ENCODE measurements around the gene U2AF2. TPM values are rescaled to one million over a fixed set of nuclear protein-coding genes. Genes with fewer than 3 reads are reported as not detected.

U2AF2 gene
- total RNA-seq, 1 experiment from 2014 or later, result 323 TPM

DNA sequence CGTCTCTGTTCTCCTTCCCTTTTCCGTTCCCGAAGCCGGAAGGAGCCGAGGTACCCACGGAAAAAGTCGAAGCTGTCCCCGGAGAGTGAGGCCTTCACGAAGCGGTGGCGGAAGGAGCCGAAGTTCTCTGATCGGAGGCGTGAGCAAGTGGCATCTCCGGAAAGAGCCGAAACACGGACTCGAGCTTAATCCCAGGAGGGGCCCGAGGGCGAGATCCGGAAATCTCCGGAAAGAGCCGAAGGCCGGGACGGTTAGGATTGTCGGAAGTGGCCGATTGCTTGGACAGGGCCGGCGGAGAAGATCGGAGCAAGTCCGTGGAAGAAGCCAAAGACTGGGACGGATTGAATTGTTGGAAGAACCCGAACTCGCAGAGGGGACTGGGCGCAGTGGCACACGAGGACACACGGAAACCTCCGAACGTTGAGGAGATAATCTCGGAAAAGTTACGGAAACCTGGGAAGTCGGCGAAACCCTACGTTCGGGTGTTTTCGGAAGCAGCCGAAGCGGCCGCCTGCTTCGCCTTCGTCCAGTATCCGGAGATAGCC is 440 bp upstream of the U2AF2 start:
- ChIA-PET POLR2A (ENCODE audit: unreplicated experiment) (interaction anchor here (0.6 to 1.4 kb wide), 22 partner anchors 11 to 1206 kb away, joined by 3 to 13 read pairs (median 4); partner anchors contain the start of genes CDC42EP5, FIZ1, LENG9 and UBE2S), CTCF (interaction anchor here (0.5 to 1.3 kb wide), 6 partner anchors 14 to 941 kb away, joined by 4 to 8 read pairs (median 5); partner anchors contain the start of gene ZNF71)
- peaks cover 21% of the 10 kb centered on the region for H3K36me3 ChIP-seq (ENCODE audit: low read depth)
- H3K27me3 ChIP-seq (ENCODE audit: insufficient read depth, low read depth), result no peaks in the 10 kb centered on the region
- peak overlapping the region; percentile 95 for H3K27ac ChIP-seq
- peaks cover 45% of the 10 kb centered on the region for H3K79me2 ChIP-seq (ENCODE audit: low read depth)
- no TSS peak for BruUV-seq (replicated peaks)
- H3K4me3 ChIP-seq, result peak overlapping the region; percentile 72
- peak overlapping the region; percentile 79 for H3K4me2 ChIP-seq
- intact Hi-C loops (cut with micrococcal nuclease; ENCODE audit: unreplicated experiment), result loop anchor here (1.0 to 5.0 kb wide), 3 partner anchors 11 to 488 kb away; partner anchors contain the start of genes ZNF444 and ZNF581
- peaks cover 39% of the 10 kb centered on the region for H4K20me1 ChIP-seq (ENCODE audit: insufficient read depth)
- peaks cover 25% of the 10 kb centered on the region for H3K4me1 ChIP-seq (replicated peaks; ENCODE audit: insufficient read depth)
- DNase-seq, result peak; percentile 99 to 100
- TF ChIP-seq, protein P1, sequence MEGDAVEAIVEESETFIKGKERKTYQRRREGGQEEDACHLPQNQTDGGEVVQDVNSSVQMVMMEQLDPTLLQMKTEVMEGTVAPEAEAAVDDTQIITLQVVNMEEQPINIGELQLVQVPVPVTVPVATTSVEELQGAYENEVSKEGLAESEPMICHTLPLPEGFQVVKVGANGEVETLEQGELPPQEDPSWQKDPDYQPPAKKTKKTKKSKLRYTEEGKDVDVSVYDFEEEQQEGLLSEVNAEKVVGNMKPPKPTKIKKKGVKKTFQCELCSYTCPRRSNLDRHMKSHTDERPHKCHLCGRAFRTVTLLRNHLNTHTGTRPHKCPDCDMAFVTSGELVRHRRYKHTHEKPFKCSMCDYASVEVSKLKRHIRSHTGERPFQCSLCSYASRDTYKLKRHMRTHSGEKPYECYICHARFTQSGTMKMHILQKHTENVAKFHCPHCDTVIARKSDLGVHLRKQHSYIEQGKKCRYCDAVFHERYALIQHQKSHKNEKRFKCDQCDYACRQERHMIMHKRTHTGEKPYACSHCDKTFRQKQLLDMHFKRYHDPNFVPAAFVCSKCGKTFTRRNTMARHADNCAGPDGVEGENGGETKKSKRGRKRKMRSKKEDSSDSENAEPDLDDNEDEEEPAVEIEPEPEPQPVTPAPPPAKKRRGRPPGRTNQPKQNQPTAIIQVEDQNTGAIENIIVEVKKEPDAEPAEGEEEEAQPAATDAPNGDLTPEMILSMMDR (conservative IDR thresholded peaks at IDR 0.05), result 0 out of 2 replicates have a peak, but pooled peaks have one; percentile 3
- no peak for TF ChIP-seq EZH2 (IDR thresholded peaks at IDR 0.05; ENCODE audit: low read depth)
- peak overlapping the region; percentile 90 for H2AFZ ChIP-seq
- peaks cover 10% of the 10 kb centered on the region; the same call in 1 of the 2 replicates for H3F3A ChIP-seq (ENCODE audit: insufficient read depth, low read depth)
- H3K9me2 ChIP-seq (ENCODE audit: insufficient read depth), result no peaks in the 10 kb centered on the region
- H3K9me3 ChIP-seq (ENCODE audit: insufficient read depth, low read depth), result no peaks in the 10 kb centered on the region

DNA sequence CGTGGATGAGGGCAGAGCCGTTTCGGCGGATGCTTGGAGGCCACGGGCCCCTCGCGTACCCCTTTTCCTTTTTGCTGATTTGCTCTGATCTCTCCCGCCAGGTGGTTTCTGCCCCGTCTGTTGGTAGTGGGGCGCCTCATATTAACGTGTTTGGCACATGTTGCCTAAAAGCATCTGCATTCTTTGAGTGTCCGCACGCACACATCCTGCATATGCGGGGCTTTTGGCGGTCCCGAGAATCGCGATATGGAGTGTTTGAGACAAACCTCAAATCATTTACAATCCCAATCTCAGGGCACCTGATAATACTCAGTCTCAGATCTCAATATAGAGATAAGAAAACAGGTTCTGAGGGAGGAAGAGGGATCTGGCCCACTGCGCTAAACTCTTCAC is 809 bp downstream of the U2AF2 start:
- Histone ChIP-seq H4K20me1 (ENCODE audit: insufficient read depth) (peaks cover 52% of the 10 kb centered on the region), H3K36me3 (ENCODE audit: low read depth) (peaks cover 26% of the 10 kb centered on the region), H3K27ac (peak overlapping the region; percentile 95), H3K4me1 (replicated peaks; ENCODE audit: insufficient read depth) (peaks cover 25% of the 10 kb centered on the region), H3K27me3 (ENCODE audit: insufficient read depth, low read depth) (no peaks in the 10 kb centered on the region), H3K9me2 (ENCODE audit: insufficient read depth) (no peaks in the 10 kb centered on the region), H3K79me2 (ENCODE audit: low read depth) (peaks cover 58% of the 10 kb centered on the region), H3K9me3 (ENCODE audit: insufficient read depth, low read depth) (no peaks in the 10 kb centered on the region), H3F3A (ENCODE audit: insufficient read depth, low read depth) (peaks cover 10% of the 10 kb centered on the region; the same call in 1 of the 2 replicates), H2AFZ (peak overlapping the region; percentile 56; the same call in 1 of the 2 replicates), H3K4me2 (peak overlapping the region; percentile 99), H3K4me3 (peak overlapping the region; percentile 93)
- CTCF ChIA-PET, result no interaction called here
- no peak for DNase-seq
- TF ChIP-seq, protein P1 (conservative IDR thresholded peaks at IDR 0.05), result no peak
- TF ChIP-seq EZH2 (IDR thresholded peaks at IDR 0.05; ENCODE audit: low read depth), result no peak
- POLR2A ChIA-PET (ENCODE audit: unreplicated experiment), result no interaction called here
- intact Hi-C loops (cut with micrococcal nuclease; ENCODE audit: unreplicated experiment), result loop anchor here (2.0 kb wide), 1 partner anchor 21 kb away; no protein-coding TSS in a partner anchor
- TSS peak; percentile 43 for BruUV-seq (replicated peaks)

DNA sequence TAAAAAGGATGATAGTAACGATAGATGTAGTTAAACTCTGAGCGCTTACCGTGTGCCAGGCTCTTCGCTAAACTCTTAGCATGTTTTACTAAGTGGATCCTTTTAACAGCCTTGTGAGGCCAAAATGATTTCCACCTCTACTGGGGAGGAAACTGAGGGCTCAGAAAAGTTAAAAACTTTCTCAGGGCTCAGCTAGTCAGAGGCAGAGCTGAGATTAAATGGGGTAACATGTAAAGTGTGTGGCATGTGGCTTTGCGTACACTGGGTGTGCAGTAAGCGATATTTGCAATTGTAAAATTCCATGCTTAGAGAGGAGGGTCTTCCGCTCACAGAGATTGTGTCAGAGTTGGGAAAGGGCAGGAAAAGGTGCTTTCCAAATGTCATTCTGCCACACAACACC is 1.7 kb downstream of the U2AF2 start:
- 0 out of 2 replicates have a peak overlapping the region, but pooled peaks have one; percentile 95 for H3K27ac ChIP-seq
- no peak for TF ChIP-seq EZH2 (IDR thresholded peaks at IDR 0.05; ENCODE audit: low read depth)
- TF ChIP-seq, protein P1 (conservative IDR thresholded peaks at IDR 0.05), result no peak
- intact Hi-C loops (cut with micrococcal nuclease; ENCODE audit: unreplicated experiment), result no loop called here
- H3K9me2 ChIP-seq (ENCODE audit: insufficient read depth), result no peaks in the 10 kb centered on the region
- peaks cover 67% of the 10 kb centered on the region for H3K79me2 ChIP-seq (ENCODE audit: low read depth)
- H3K4me1 ChIP-seq (replicated peaks; ENCODE audit: insufficient read depth), result peaks cover 25% of the 10 kb centered on the region
- peaks cover 12% of the 10 kb centered on the region; the same call in 1 of the 2 replicates for H3F3A ChIP-seq (ENCODE audit: insufficient read depth, low read depth)
- H3K36me3 ChIP-seq (ENCODE audit: low read depth), result peaks cover 28% of the 10 kb centered on the region
- peak overlapping the region; percentile 93 for H3K4me3 ChIP-seq
- peak overlapping the region; percentile 99 for H3K4me2 ChIP-seq
- no peaks in the 10 kb centered on the region for H3K27me3 ChIP-seq (ENCODE audit: insufficient read depth, low read depth)
- H4K20me1 ChIP-seq (ENCODE audit: insufficient read depth), result peaks cover 61% of the 10 kb centered on the region
- no peaks in the 10 kb centered on the region for H3K9me3 ChIP-seq (ENCODE audit: insufficient read depth, low read depth)
- H2AFZ ChIP-seq, result no peak overlapping the region
- ChIA-PET CTCF (no interaction called here), POLR2A (ENCODE audit: unreplicated experiment) (no interaction called here)
- BruUV-seq (replicated peaks), result no TSS peak
- no peak for DNase-seq
